Trophoblast cell (in vitro differentiated cells and primary cell): ENCODE measurements around the gene TDO2.

Experiments
- DNase-seq, 2 donors: peaks; one replicate each; pipeline ENCODE4 v3.0.0-alpha.2; 2016
- H2AFZ ChIP-seq: 2 replicates; pipeline ENCODE4 v1.6.1; 2013; ENCODE audit warnings: low read length, moderate library complexity, mild to moderate bottlenecking; ENCODE audit not compliant: insufficient read depth, poor library complexity
- H2AK5ac ChIP-seq: 2 replicates; pipeline ENCODE4 v1.6.1; 2013; ENCODE audit warnings: mild to moderate bottlenecking, low read length
- H2BK120ac ChIP-seq: 2 replicates; pipeline ENCODE4 v1.6.1; 2013; ENCODE audit warnings: low read length, mild to moderate bottlenecking, moderate library complexity; ENCODE audit not compliant: insufficient read depth, poor library complexity
- H2BK12ac ChIP-seq: 2 replicates; pipeline ENCODE4 v1.6.1; 2013; ENCODE audit warnings: mild to moderate bottlenecking, low read length, moderate library complexity
- H2BK5ac ChIP-seq: 2 replicates; pipeline ENCODE4 v1.6.1; 2013; ENCODE audit warnings: low read length, low read depth, moderate library complexity, mild to moderate bottlenecking; ENCODE audit not compliant: poor library complexity
- H3K14ac ChIP-seq: 2 replicates; pipeline ENCODE4 v1.6.1; 2013; ENCODE audit warnings: mild to moderate bottlenecking, low read length
- H3K18ac ChIP-seq: 2 replicates; pipeline ENCODE4 v1.6.1; 2013; ENCODE audit warnings: mild to moderate bottlenecking, low read length
- H3K23ac ChIP-seq: 2 replicates; pipeline ENCODE4 v1.6.1; 2013; ENCODE audit warnings: low read length
- H3K27ac ChIP-seq: 2 replicates; pipeline ENCODE4 v1.5.1; 2013; ENCODE audit warnings: low read depth, mild to moderate bottlenecking, inconsistent platforms, low read length, moderate library complexity
- H3K27me3 ChIP-seq: 2 replicates; pipeline ENCODE4 v1.6.1; 2013; ENCODE audit warnings: inconsistent platforms, mild to moderate bottlenecking, low read length, moderate library complexity; ENCODE audit not compliant: insufficient read depth
- H3K36me3 ChIP-seq, 2 experiments: 1 replicate in 1 of 2; 2 replicates in 1 of 2; pipeline ENCODE4 v1.6.1; 2013; ENCODE audit warnings: low read length in 2 of 2, mild to moderate bottlenecking in 2 of 2, moderate library complexity in 1 of 2; ENCODE audit not compliant: insufficient read depth in 2 of 2, control insufficient read depth in 1 of 2
- H3K4ac ChIP-seq: 2 replicates; pipeline ENCODE4 v1.6.1; 2013; ENCODE audit warnings: low read depth, mild to moderate bottlenecking, low read length, moderate library complexity
- H3K4me1 ChIP-seq, 2 experiments: 1 replicate in 1 of 2; 2 replicates in 1 of 2; pipeline ENCODE4 v1.6.1; 2013; ENCODE audit warnings: low read length in 2 of 2, mild to moderate bottlenecking in 2 of 2, moderate library complexity in 1 of 2; ENCODE audit not compliant: insufficient read depth in 2 of 2, control insufficient read depth in 1 of 2
- H3K4me2 ChIP-seq: 2 replicates; pipeline ENCODE4 v1.6.1; 2013; ENCODE audit warnings: inconsistent platforms, mild to moderate bottlenecking, low read length, moderate library complexity
- H3K4me3 ChIP-seq: 2 replicates; pipeline ENCODE4 v1.5.1; 2013; ENCODE audit warnings: mild to moderate bottlenecking, low read depth, low read length, inconsistent platforms
- H3K79me1 ChIP-seq: one replicate; pipeline ENCODE4 v1.6.1; 2013; ENCODE audit warnings: low read length
- H3K79me2 ChIP-seq: 2 replicates; pipeline ENCODE4 v1.6.1; 2013; ENCODE audit warnings: low read length, mild to moderate bottlenecking; ENCODE audit not compliant: control insufficient read depth, insufficient read depth, poor library complexity
- H3K9ac ChIP-seq: 2 replicates; pipeline ENCODE4 v1.6.1; 2013; ENCODE audit warnings: mild to moderate bottlenecking, low read length
- H3K9me3 ChIP-seq: 2 replicates; pipeline ENCODE4 v1.6.1; 2013; ENCODE audit warnings: low read depth, mild to moderate bottlenecking, control low read depth, inconsistent platforms, low read length; ENCODE audit not compliant: insufficient read depth
- H4K12ac ChIP-seq: 2 replicates; pipeline ENCODE4 v1.6.1; 2013; ENCODE audit warnings: low read depth, mild to moderate bottlenecking, low read length, moderate library complexity
- H4K8ac ChIP-seq: 2 replicates; pipeline ENCODE4 v1.6.1; 2013; ENCODE audit warnings: low read depth, mild to moderate bottlenecking, low read length, moderate library complexity
- H4K91ac ChIP-seq: one replicate; pipeline ENCODE4 v1.6.1; 2013; ENCODE audit warnings: low read depth, mild to moderate bottlenecking, low read length, moderate library complexity
- whole genome bisulfite sequencing: extraction: QIAGEN DNeasy Blood & Tissue Kit; methylation state at CpG from one replicate; pipeline ENCODE4 v1.1.7; 2013; ENCODE audit warnings: missing lambda C conversion rate; ENCODE audit not compliant: insufficient read length, insufficient coverage; ENCODE audit errors: extremely low coverage; 5-methylcytosine and 5-hydroxymethylcytosine counted together

Gene TDO2

GRCh38 chr4:155887847-155888570 is 15.5 kb upstream of the TDO2 start:
- H2BK12ac ChIP-seq = no peak overlapping the region
- no CpG with 5 or more reads among the region's 6 CpGs for WGBS

GRCh38 chr4:155889031-155889793 is 14.3 kb upstream of the TDO2 start:
- Histone ChIP-seq H4K91ac (no peak overlapping the region), H3K23ac (no peak overlapping the region), H3K36me3 (no peaks in the 10 kb centered on the region), H2AK5ac (no peak overlapping the region), H3K4me3 (no peak overlapping the region), H3K79me2 (no peaks in the 10 kb centered on the region), H3K27me3 (no peaks in the 10 kb centered on the region), H4K8ac (no peak overlapping the region), H3K18ac (no peak overlapping the region), H3K79me1 (no peaks in the 10 kb centered on the region), H2BK12ac (no peak overlapping the region), H2BK5ac (no peak overlapping the region), H3K4me2 (no peak overlapping the region), H2AFZ (no peak overlapping the region), H3K27ac (no peak overlapping the region), H3K14ac (no peak overlapping the region), H3K9ac (no peak overlapping the region), H3K4me1 (no peaks in the 10 kb centered on the region), H3K4ac (no peak overlapping the region), H2BK120ac (no peak overlapping the region), H4K12ac (no peak overlapping the region), H3K9me3 (peaks cover 1% of the 10 kb centered on the region)
- no CpG with 5 or more reads among the region's 5 CpGs for WGBS
- DNase-seq = peak in 1 of 2 donors; percentile 23

More at GRCh38 chr4:155887847-155888570, 15.5 kb upstream of the TDO2 start:
- H3K9me3 ChIP-seq = peaks cover 1% of the 10 kb centered on the region
- no peaks in the 10 kb centered on the region for H3K27me3 ChIP-seq
- no peaks in the 10 kb centered on the region for H3K36me3 ChIP-seq
- H2BK120ac ChIP-seq = no peak overlapping the region
- no peak overlapping the region for H2AFZ ChIP-seq
- no peak overlapping the region for H3K4me2 ChIP-seq
- H3K79me2 ChIP-seq = no peaks in the 10 kb centered on the region
- H3K9ac ChIP-seq = no peak overlapping the region
- no peak overlapping the region for H4K12ac ChIP-seq
- H3K79me1 ChIP-seq = no peaks in the 10 kb centered on the region
- H2AK5ac ChIP-seq = no peak overlapping the region
- H3K23ac ChIP-seq = no peak overlapping the region
- H4K91ac ChIP-seq = no peak overlapping the region
- no peak overlapping the region for H4K8ac ChIP-seq
- H3K14ac ChIP-seq = no peak overlapping the region
- H3K4me3 ChIP-seq = no peak overlapping the region
- H3K27ac ChIP-seq = no peak overlapping the region
- DNase-seq = peak; percentile 56 to 74
- H3K18ac ChIP-seq = no peak overlapping the region
- H3K4ac ChIP-seq = no peak overlapping the region
- no peak overlapping the region for H2BK5ac ChIP-seq
- no peaks in the 10 kb centered on the region for H3K4me1 ChIP-seq

GRCh38 chr4:155889946-155890345 is 13.6 kb upstream of the TDO2 start:
- H3K4me2 ChIP-seq = no peak overlapping the region
- H3K27ac ChIP-seq = no peak overlapping the region
- no peak overlapping the region for H3K4me3 ChIP-seq
- H2BK120ac ChIP-seq = no peak overlapping the region
- H4K8ac ChIP-seq = no peak overlapping the region
- H3K9me3 ChIP-seq = peaks cover 1% of the 10 kb centered on the region
- H3K23ac ChIP-seq = no peak overlapping the region
- no peaks in the 10 kb centered on the region for H3K4me1 ChIP-seq
- H4K91ac ChIP-seq = no peak overlapping the region
- no CpG with 5 or more reads among the region's 2 CpGs for WGBS
- DNase-seq = no peak
- H3K4ac ChIP-seq = no peak overlapping the region
- H3K14ac ChIP-seq = no peak overlapping the region
- no peaks in the 10 kb centered on the region for H3K79me2 ChIP-seq
- H3K79me1 ChIP-seq = no peaks in the 10 kb centered on the region
- H2BK5ac ChIP-seq = no peak overlapping the region
- no peak overlapping the region for H2AK5ac ChIP-seq
- H2AFZ ChIP-seq = no peak overlapping the region
- H4K12ac ChIP-seq = no peak overlapping the region
- H3K27me3 ChIP-seq = no peaks in the 10 kb centered on the region
- H3K36me3 ChIP-seq = no peaks in the 10 kb centered on the region
- no peak overlapping the region for H3K9ac ChIP-seq
- H3K18ac ChIP-seq = no peak overlapping the region
- H2BK12ac ChIP-seq = no peak overlapping the region

GRCh38 chr4:155891058-155891457 is 12.4 kb upstream of the TDO2 start:
- Histone ChIP-seq H3K79me1 (no peaks in the 10 kb centered on the region), H3K27me3 (no peaks in the 10 kb centered on the region), H2BK12ac (no peak overlapping the region), H3K79me2 (no peaks in the 10 kb centered on the region), H3K14ac (no peak overlapping the region), H3K18ac (no peak overlapping the region), H2BK5ac (no peak overlapping the region), H4K8ac (no peak overlapping the region), H4K91ac (no peak overlapping the region), H3K4me3 (no peak overlapping the region), H3K4me2 (no peak overlapping the region), H3K4me1 (no peaks in the 10 kb centered on the region), H3K27ac (no peak overlapping the region), H3K9me3 (peaks cover 1% of the 10 kb centered on the region), H2AK5ac (no peak overlapping the region), H4K12ac (no peak overlapping the region), H3K9ac (no peak overlapping the region), H3K23ac (no peak overlapping the region), H2BK120ac (no peak overlapping the region), H3K4ac (no peak overlapping the region), H2AFZ (no peak overlapping the region), H3K36me3 (no peaks in the 10 kb centered on the region)
- no CpG with 5 or more reads among the region's 3 CpGs for WGBS
- DNase-seq = peak; percentile 73 to 77
